HG03442 (cell line): Measurements from ENCODE around the gene ZFP37.
"Not testable (repeated sequence)": the region's sequence is repeated elsewhere in the genome, so short reads cannot be mapped to it uniquely, and the experiment has no call there.

Experiments used
- ATAC-seq: cut with Tn5 transposase; IDR thresholded peaks from one replicate; pipeline ENCODE4 v1.9.1; 2021; ENCODE audit warnings: mild to moderate bottlenecking, moderate library complexity; ENCODE audit not compliant: unreplicated experiment

The ZFP37 gene

GRCh38 chr9:113056191-113057106, at the start of gene ZFP37:
ZFP37 (minus strand) TSS chr9:113056724; CDS start chr9:113056688, 36 bp downstream.
- ATAC-seq, result peak; percentile 97

- ATAC-seq, result not testable (repeated sequence)
Measured at GRCh38 chr9:113105345-113105744, 48.8 kb upstream of the ZFP37 start.

GRCh38 chr9:113095561-113095960, 39.0 kb upstream of the ZFP37 start:
- ATAC-seq, result no peak

GRCh38 chr9:113089924-113090323, 33.4 kb upstream of the ZFP37 start:
- ATAC-seq, result not testable (repeated sequence)

- ATAC-seq, result not testable (repeated sequence)
Measured at GRCh38 chr9:113089143-113089505, 32.6 kb upstream of the ZFP37 start.

GRCh38 chr9:113088456-113089142, 32.1 kb upstream of the ZFP37 start:
- ATAC-seq, result not testable (repeated sequence)

GRCh38 chr9:113062932-113063310, 6.4 kb upstream of the ZFP37 start:
- not testable (repeated sequence) for ATAC-seq

- ATAC-seq, result not testable (repeated sequence)
Measured at GRCh38 chr9:113062256-113062931, 5.9 kb upstream of the ZFP37 start.

GRCh38 chr9:113061072-113061850, 4.7 kb upstream of the ZFP37 start:
- not testable (repeated sequence) for ATAC-seq

- not testable (repeated sequence) for ATAC-seq
Measured at GRCh38 chr9:113059581-113060284, 3.2 kb upstream of the ZFP37 start.

- ATAC-seq, result no peak
Measured at GRCh38 chr9:113057193-113057592, 669 bp upstream of the ZFP37 start.

GRCh38 chr9:113042884-113043657, 13.5 kb downstream of the ZFP37 start:
- no peak for ATAC-seq

GRCh38 chr9:113026200-113026599, 30.3 kb downstream of the ZFP37 start:
- no peak for ATAC-seq

- ATAC-seq, result no peak
Measured at GRCh38 chr9:113018247-113018646, 38.3 kb downstream of the ZFP37 start.

GRCh38 chr9:113012492-113012891, 44.0 kb downstream of the ZFP37 start:
- no peak for ATAC-seq

GRCh38 chr9:113011911-113012381, 44.6 kb downstream of the ZFP37 start, which contains the start of gene ZNF883:
ZNF883 (minus strand) TSS chr9:113012192.
- no peak for ATAC-seq

- no peak for ATAC-seq
Measured at GRCh38 chr9:113005777-113006176, 50.7 kb downstream of the ZFP37 start.

- no peak for ATAC-seq
Measured at GRCh38 chr9:112997236-112997941, 59.1 kb downstream of the ZFP37 start.
